Stimulated activated CD4-positive, alpha-beta T cell treated with anti-CD3 and anti-CD28 coated beads, Interleukin-2, amount 100 ng/mL, for 24 hours (primary cell): Measurements from ENCODE around the gene NKG7.

Experiments used
- DNase-seq, 2 donors: peaks; one replicate each; pipeline ENCODE4 v3.0.0-alpha.2; 2020

NKG7 gene

GRCh38 chr19:51357952-51358351, 14.5 kb downstream of the NKG7 start:
- no peak for DNase-seq

GRCh38 chr19:51356159-51356801, 16.2 kb downstream of the NKG7 start:
- no peak for DNase-seq

DNA sequence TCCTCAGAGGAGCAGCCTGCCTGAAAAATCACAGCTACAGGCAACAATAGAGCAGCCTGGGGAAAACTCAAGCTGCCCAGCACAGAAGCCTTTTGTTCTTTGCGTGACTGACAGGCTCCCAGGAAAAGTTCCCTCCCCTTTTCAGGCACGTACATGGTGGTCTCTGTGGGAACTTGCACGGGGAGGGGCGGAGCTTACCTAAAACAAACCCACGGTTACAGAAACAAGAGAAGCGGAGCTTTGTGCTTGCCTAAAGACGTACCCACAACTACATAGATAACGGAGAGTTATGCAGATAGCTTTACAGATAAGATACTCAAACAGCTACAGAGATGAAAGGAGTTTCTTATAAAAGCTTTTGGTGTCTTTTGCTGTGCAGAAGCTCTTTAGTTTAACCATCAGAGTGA, 17.7 kb downstream of the NKG7 start:
- DNase-seq = peak in 1 of 2 donors; percentile 32

GRCh38 chr19:51354103-51354741, 18.2 kb downstream of the NKG7 start:
- DNase-seq = no peak

DNA sequence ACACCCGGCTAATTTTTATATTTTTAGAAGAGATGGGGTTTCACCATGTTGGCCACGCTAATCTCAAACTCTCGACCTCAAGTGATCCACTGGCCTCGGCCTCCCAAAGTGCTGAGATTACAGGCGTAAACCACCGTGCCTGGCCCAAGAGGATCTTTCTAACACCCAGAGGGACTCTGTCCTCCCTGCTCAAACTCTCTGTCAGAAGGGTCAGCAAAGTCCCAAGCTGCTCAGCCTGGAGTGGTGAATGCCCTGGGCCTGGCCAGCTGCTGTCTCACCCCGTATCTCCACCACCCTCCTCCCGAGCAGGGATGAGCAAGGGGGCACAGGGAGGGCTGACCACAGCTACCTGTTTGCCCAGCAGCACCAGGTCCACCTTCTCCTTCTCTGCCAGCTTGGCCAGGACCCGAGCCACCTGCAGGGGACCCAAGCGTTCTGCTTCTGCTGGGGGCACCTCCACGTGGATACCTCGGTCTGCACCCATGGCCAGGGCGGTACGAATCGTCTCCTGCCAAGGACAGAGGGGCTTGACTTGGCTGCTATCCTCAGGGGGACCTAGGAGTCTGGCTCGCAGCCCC, 19.6 kb downstream of the NKG7 start:
- DNase-seq = no peak

DNA sequence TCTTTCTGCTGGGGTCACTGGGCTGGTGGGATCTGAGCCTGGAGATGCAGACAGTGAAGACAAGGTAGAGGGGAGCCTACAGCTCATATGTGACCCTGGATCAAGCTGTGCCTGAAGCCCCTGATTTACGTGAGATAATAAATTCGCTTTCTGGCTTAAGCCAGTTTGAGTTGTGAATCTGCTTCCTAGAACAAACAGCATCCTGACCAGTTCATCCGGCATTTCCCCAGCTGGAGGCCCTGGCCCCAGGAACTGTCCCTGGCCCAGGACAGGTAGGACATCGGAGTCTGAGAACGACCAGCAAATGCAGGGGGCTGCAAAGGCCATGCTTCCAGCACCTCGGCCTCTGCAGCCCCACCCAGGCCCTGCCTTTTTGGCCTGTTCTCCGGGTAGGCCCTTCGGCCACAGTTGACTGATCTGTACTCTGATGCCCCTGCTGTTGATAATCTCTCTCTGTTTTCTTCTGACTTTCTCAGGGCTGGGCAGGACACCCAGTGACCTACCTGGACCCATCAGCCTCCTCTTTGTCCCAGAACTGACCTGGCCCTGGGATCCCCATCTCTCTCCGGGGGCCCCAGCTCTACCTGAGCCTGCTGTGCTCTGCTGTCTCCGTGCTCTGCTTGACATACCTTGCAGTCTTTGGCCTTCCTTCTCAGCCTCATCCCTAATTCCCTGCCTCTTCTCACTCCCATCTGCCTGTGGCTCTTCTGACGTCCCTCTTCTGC, 21.0 kb downstream of the NKG7 start:
- DNase-seq = no peak

DNA sequence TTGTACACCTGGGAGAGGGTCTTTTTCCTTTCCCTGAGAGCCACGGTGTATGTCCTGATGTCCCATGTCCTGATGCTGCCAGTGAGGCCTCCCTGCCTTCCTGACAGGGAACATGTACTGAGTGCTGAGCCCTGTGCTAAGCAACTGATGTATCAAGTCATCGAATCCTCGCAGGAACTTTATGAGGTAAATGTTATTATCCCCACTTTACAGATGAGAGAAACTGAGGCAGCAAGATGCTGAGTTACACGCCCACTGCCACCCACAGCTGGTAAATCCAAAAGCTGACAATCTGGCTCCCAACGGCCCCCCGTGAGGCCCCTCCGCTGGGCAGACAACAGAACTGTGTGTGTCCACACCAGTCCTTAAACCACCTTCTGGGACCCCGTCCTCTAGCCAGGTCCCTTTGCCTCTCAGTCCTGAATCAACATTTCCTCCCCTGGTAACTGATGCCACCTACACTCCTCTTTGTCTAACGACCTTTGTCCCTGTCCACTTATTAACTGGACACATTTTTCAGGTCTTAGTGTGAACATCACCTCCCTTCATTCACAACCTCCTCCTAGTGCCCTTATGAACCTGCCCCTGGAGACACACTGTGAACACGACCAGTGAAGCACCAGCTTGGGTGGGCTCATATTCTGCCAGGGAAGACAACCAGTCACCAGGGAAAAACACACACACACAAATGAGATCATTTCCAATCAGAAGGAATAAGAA, 25.1 kb downstream of the NKG7 start:
- no peak for DNase-seq

GRCh38 chr19:51346742-51347141, 25.7 kb downstream of the NKG7 start:
- no peak for DNase-seq

GRCh38 chr19:51345076-51345620, 27.3 kb downstream of the NKG7 start:
- no peak for DNase-seq

- no peak for DNase-seq
These were observed 29.6 kb downstream of the NKG7 start for GRCh38 chr19:51342631-51343569.

DNA sequence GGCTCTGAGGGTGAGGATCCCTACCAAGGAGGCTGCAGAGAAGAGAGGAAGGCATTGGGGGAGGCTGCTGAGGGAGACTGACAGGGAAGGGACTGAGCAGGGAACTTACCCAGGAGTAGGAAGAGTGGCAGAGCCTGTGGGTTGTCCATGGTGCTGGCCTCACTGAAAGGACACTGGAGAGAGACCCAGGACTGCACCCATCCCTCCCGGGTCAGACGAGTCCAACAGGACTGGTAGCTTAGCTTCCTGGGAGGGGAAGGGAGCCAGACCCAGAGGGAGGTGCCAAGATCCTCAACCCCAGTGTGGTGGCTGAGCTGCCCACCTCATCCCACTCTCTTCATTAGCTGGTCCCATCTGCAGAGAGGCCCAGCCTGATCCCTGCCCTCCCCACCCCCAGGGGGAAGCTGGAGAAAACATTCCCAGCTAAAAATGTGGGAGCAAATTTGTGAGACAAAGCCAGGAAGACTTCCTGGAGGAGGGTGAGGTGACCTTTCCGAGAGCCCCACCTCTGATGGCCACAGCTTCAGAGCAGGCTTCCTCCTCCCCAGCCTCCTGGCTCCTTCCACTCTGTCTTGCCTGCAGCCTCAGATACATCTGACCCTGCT, 30.4 kb downstream of the NKG7 start, which contains the start of gene VSIG10L:
Gene VSIG10L, minus strand, starts transcription at position 164 of the 605 bp plus-strand sequence. Its CDS starts 15 bp downstream, at position 149.
- no peak for DNase-seq

GRCh38 chr19:51341066-51341465, 31.4 kb downstream of the NKG7 start:
- no peak for DNase-seq

DNA sequence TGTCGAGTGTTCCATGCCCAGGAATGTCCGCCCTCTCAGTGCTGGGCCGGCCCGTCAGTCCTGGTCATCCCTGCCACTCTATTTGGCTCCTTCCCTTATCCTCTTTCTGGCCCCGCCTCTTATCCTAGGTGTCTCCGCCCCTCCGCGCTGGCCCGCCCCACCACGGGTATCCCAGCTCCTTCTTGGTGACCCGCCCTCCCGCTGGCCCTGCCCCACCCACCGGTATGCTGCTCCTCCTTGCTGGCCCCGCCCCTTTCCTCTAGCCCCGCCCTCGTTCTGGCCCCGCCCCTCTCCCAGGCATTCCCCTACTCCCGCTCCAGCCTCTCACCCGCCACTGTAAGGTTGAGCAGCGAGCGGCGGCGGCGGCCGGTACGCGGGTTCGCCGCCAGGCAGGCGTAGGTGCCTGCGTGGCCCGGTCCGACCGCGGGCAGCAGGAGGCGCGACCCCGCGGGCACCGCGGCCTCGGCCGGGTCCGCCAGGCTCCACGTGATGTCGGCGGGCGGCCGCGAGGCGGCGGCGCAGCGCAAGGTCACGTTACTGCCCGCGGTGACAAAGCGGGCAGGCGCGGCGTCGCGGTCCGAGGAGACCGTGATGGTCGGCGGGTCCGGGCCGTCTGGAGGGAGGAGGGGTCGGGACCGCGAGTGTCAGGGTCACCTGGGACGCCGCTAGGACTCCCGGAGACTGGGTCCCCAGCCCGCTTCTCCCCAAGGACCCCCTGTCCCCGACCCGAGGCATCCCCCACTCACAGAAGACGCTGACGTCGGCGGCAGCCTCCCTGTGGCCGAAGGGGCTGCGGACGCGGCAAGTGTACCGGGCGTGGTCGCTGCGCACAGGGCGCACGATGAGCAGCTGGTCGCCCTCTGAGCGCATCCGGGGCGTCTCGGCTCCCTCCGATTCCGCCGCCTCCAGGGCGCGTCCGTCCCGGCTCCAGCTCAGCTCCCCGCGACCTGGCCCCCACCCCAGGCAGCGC, 32.5 kb downstream of the NKG7 start:
- peak; percentile 94 to 98 for DNase-seq

- no peak for DNase-seq
These were observed 33.2 kb downstream of the NKG7 start for GRCh38 chr19:51339313-51339686.

DNA sequence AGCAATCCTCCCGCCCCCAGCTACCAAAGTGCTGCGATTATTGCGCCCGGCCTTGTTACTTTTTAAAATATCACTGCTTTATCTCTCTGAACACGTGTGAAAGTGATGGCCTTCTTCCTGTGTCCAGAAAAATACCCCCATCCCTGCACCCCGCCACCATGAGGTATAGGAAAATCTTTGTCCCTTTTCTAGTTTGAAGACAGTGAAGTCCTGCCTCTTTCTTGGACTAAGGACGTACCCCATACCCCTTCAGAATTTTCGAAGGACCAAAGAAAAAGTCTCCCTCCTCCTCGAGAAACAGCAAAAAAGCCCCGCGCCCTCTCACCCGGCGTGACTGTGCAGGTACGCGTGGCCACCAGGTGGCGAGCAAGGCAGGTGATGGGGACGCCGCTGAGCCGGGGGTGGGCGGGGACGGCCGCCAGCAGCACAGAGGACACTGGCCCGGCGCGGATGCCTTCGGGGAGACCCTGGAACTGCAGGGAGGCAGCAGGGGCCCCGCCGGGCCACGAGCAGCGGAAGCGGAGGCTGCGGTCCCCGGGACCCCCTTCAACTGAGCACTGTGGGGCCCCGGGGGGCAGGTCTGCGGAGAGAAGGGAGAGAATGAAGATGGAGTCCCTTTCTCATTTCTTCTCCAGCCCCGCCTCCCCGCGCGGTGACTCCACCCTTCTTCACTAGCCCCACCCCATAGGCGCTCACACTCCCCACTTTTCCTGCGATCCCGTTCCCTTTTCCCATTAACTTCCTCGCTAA, 33.7 kb downstream of the NKG7 start:
- peak; percentile 91 to 93 for DNase-seq

DNA sequence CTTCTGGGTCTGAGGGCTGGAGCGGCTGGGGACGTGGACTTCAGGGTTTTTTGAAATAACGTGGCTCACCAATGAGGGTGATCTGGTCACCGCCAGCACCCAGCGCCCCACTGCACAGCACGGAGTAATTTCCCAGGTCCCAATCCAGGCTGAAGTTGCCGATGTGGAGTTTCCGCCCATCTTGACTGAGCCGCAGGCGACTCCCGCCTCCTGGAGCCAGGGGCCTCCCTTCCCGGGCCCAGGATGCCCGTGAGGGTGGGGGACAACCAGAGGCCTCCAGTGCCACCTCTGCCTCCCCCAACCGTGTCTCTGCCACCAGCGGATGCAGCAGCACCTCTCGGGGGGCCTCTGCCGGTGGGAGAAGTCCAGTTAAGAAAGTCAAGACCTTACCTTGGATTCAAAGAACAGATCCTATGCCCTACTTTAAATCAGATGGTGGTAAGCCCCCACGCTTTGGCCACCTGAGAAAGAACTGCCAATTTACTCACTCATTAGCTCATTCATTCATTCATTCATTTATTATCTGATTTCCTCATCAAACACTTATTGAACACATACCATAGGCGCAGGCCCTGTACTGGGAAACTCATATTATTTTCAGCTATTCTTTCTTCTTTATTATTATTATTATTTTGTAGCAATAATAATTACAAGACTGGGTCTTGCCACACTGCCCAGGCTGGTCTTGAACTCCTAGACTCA, 34.4 kb downstream of the NKG7 start:
- no peak for DNase-seq

- DNase-seq = no peak
These were observed 35.2 kb downstream of the NKG7 start for GRCh38 chr19:51337141-51337860.
